Prostate gland (tissue), 2 donors: Measurements from ENCODE around the gene FBXL19.

ENCODE experiments used
- CTCF ChIP-seq, 4 experiments: fragments of 200-600 bp in 2 of 4; fragments of 450-650 bp in 2 of 4; sonication (generic) in 2 of 4; IDR thresholded peaks; 1 replicate in 3 of 4; 2 replicates in 1 of 4; pipeline ENCODE4 v1.5.1; 2016 to 2019; ENCODE audit warnings: antibody characterized with exemption in 4 of 4, mild to moderate bottlenecking in 2 of 4, moderate library complexity in 2 of 4
- POLR2A ChIP-seq: fragments of 450-650 bp; IDR thresholded peaks from one replicate; pipeline ENCODE4 v1.6.1; 2016; ENCODE audit warnings: antibody characterized with exemption, mild to moderate bottlenecking
- POLR2AphosphoS5 ChIP-seq: sonication (generic); formaldehyde crosslinking; IDR thresholded peaks from one replicate; pipeline ENCODE4 v1.6.1; 2017; ENCODE audit warnings: antibody characterized with exemption

DNA sequence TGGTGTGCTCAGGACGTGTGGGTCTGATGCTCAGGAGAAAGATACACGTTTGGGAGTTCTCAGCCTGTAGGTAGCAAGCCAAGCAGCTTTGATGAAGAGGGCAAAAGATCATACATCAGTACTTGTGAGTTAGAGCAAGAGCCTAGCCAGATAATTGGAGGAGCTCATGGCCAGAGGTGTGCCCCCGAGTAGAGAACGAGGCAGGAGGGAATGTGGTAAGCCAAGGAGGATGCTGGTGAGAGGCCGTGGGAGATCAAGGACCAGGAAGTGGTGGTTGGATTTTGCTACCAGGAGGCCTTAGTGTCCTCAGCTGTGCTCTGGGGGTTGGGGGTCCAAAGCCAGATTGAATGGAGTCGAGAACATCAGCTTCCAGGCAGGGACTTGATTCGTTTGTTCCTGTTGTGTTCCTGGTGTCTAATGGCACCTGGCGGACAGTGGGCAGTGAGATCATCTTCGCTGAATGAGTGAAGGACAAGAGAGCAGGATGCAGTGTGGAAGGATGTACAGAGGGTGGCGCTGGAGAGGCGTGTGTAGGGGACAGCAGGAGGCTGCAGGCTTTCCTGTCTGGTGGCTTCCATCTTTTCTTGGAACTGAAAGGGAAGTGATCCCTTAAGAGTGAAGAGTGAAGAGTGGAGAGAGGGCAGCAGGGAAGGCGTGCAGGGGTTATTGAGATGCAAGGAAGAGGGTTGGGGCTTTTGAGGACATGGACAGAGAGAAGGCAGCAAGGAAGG lies 11.6 kb downstream of the FBXL19 start:
- TF ChIP-seq POLR2A (no peak), CTCF (IDR thresholded peaks at IDR 0.05) (peak in 3 of 4 experiments; percentile 19 to 41 (median 25)), POLR2AphosphoS5 (no peak)
